SU-DHL-6 (cell line): Measurements from ENCODE around the gene DNM1.

Source experiments
- H2AFZ ChIP-seq: fragments of 200-600 bp; sonication (generic); 2 replicates; pipeline ENCODE4 v1.6.1; 2014; ENCODE audit warnings: low read depth, mild to moderate bottlenecking, moderate library complexity, mixed read lengths, antibody characterized with exemption, low read length; ENCODE audit not compliant: severe bottlenecking
- H3F3A ChIP-seq: fragments of 200-600 bp; shearing (Covaris generic); 2 replicates; pipeline ENCODE4 v1.6.0; 2016; ENCODE audit warnings: antibody characterized with exemption, mild to moderate bottlenecking; ENCODE audit not compliant: insufficient read depth
- H3K27ac ChIP-seq: fragments of 200-600 bp; sonication (generic); 2 replicates; pipeline ENCODE4 v1.5.1; 2016; ENCODE audit warnings: low read depth, mild to moderate bottlenecking, low read length, moderate library complexity, mixed read lengths
- H3K27me3 ChIP-seq: fragments of 200-600 bp; sonication (generic), shearing (Covaris generic); 2 replicates; pipeline ENCODE4 v1.6.0; 2014; ENCODE audit warnings: mild to moderate bottlenecking, low read length
- H3K36me3 ChIP-seq: fragments of 200-600 bp; sonication (generic); 2 replicates; pipeline ENCODE4 v1.6.1; 2014; ENCODE audit warnings: mild to moderate bottlenecking, low read length, mixed read lengths
- H3K4me2 ChIP-seq: fragments of 300-600, 200-600 bp; shearing (Covaris generic), sonication (generic); 2 replicates; pipeline ENCODE4 v1.6.0; 2014; ENCODE audit warnings: low read length, low read depth, mild to moderate bottlenecking; ENCODE audit not compliant: poor library complexity, severe bottlenecking
- H3K4me3 ChIP-seq: fragments of 200-600 bp; sonication (generic); 2 replicates; pipeline ENCODE4 v1.5.1; 2014; ENCODE audit warnings: antibody characterized with exemption, low read length, mild to moderate bottlenecking, mixed read lengths; ENCODE audit not compliant: insufficient read depth, poor library complexity, severe bottlenecking
- H3K79me2 ChIP-seq: fragments of 200-600 bp; sonication (generic); 2 replicates; pipeline ENCODE4 v1.6.1; 2014; ENCODE audit warnings: mild to moderate bottlenecking, low read length, moderate library complexity; ENCODE audit not compliant: insufficient read depth
- H3K9ac ChIP-seq: fragments of 200-600 bp; sonication (generic); 2 replicates; pipeline ENCODE4 v1.7.0; 2014; ENCODE audit warnings: mild to moderate bottlenecking, low read length
- H3K9me2 ChIP-seq: fragments of 200-600 bp; sonication (generic); replicated peaks from 2 replicates; pipeline ENCODE4 v1.6.1; 2014; ENCODE audit warnings: low read length; ENCODE audit not compliant: insufficient read depth
- H3K9me3 ChIP-seq: fragments of 200-600 bp; sonication (generic); 2 replicates; pipeline ENCODE4 v1.6.1; 2014; ENCODE audit warnings: low read length, mixed read lengths; ENCODE audit not compliant: insufficient read depth
- H4K20me1 ChIP-seq: fragments of 200-600 bp; sonication (generic); 2 replicates; pipeline ENCODE4 v1.6.1; 2014; ENCODE audit warnings: low read depth, mild to moderate bottlenecking, antibody characterized with exemption, low read length, moderate library complexity, mixed read lengths
- CTCF ChIP-seq: fragments of 200-600 bp; sonication (generic); IDR thresholded peaks from one replicate; pipeline ENCODE4 v1.5.1; 2017; ENCODE audit warnings: antibody characterized with exemption, mild to moderate bottlenecking, low read length, moderate library complexity; ENCODE audit not compliant: insufficient read depth, poor library complexity, severe bottlenecking
- EZH2phosphoT487 ChIP-seq: fragments of 200-600 bp; sonication (generic), shearing (Covaris generic); conservative IDR thresholded peaks from 2 replicates; pipeline ENCODE4 v1.6.1; 2018; ENCODE audit warnings: mild to moderate bottlenecking, antibody characterized with exemption, low read length, moderate library complexity, mixed read lengths

The DNM1 gene

GRCh38 chr9:128161215-128161902 is 41.8 kb upstream of the DNM1 start:
- H3F3A ChIP-seq, result no peaks in the 10 kb centered on the region

GRCh38 chr9:128162215-128163026 is 40.8 kb upstream of the DNM1 start:
- Histone ChIP-seq H3K36me3 (no peaks in the 10 kb centered on the region), H3K27me3 (no peaks in the 10 kb centered on the region), H3F3A (no peaks in the 10 kb centered on the region), H3K27ac (no peak overlapping the region), H3K79me2 (no peaks in the 10 kb centered on the region), H4K20me1 (no peaks in the 10 kb centered on the region), H3K4me2 (no peak overlapping the region), H2AFZ (no peak overlapping the region), H3K9me3 (no peaks in the 10 kb centered on the region), H3K9ac (no peak overlapping the region), H3K9me2 (no peaks in the 10 kb centered on the region), H3K4me3 (no peak overlapping the region)
- TF ChIP-seq CTCF (no peak), EZH2phosphoT487 (no peak)

More at GRCh38 chr9:128161215-128161902, 41.8 kb upstream of the DNM1 start:
- no peaks in the 10 kb centered on the region for H3K36me3 ChIP-seq
- H2AFZ ChIP-seq, result no peak overlapping the region
- H3K4me2 ChIP-seq, result peak overlapping the region; percentile 65
- H3K9me3 ChIP-seq, result no peaks in the 10 kb centered on the region
- H4K20me1 ChIP-seq, result no peaks in the 10 kb centered on the region
- H3K9ac ChIP-seq, result peak overlapping the region; percentile 86
- H3K27me3 ChIP-seq, result no peaks in the 10 kb centered on the region
- TF ChIP-seq CTCF (no peak), EZH2phosphoT487 (no peak)
- peak overlapping the region; percentile 90 for H3K4me3 ChIP-seq
- H3K79me2 ChIP-seq, result no peaks in the 10 kb centered on the region
- H3K9me2 ChIP-seq, result no peaks in the 10 kb centered on the region
- H3K27ac ChIP-seq, result no peak overlapping the region

GRCh38 chr9:128163027-128163515 is 40.1 kb upstream of the DNM1 start:
- no peaks in the 10 kb centered on the region for H3K9me2 ChIP-seq
- no peak overlapping the region for H3K9ac ChIP-seq
- H3K27me3 ChIP-seq, result no peaks in the 10 kb centered on the region
- no peak overlapping the region for H3K27ac ChIP-seq
- no peak for TF ChIP-seq EZH2phosphoT487
- TF ChIP-seq CTCF, result no peak
- H3K4me2 ChIP-seq, result no peak overlapping the region
- no peak overlapping the region for H3K4me3 ChIP-seq
- no peaks in the 10 kb centered on the region for H3K79me2 ChIP-seq
- no peaks in the 10 kb centered on the region for H4K20me1 ChIP-seq
- H3F3A ChIP-seq, result no peaks in the 10 kb centered on the region
- no peaks in the 10 kb centered on the region for H3K36me3 ChIP-seq
- H2AFZ ChIP-seq, result no peak overlapping the region
- H3K9me3 ChIP-seq, result no peaks in the 10 kb centered on the region
